HG02970 (cell line): Measurements from ENCODE around the gene PAIP2B.

Experiments used
- ATAC-seq: cut with Tn5 transposase; IDR thresholded peaks from one replicate; pipeline ENCODE4 v1.9.1; 2021; ENCODE audit warnings: mild to moderate bottlenecking, moderate library complexity, moderate number of reproducible peaks; ENCODE audit not compliant: unreplicated experiment, low FRiP score

The PAIP2B gene

DNA sequence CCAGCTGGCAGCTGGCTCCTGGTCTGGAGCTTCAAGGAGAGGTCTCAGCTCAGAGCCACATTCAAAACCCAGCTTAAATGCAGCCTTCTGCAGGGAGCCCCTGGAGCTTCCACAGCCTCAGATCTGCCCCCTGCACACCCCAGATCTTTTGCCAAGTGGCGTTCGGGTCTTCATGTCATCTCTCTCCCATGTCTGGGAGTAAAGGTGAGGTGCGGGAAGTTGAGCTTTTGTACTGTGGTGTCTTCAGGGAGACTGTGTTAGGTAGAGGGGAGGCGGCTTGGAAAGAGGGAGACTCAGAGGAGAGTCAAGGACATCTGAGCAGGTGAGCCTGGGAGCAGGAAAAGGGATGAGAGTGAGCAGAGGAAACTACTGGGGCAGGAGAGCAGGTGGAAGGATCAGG, 71.1 kb downstream of the PAIP2B start:
- ATAC-seq, result no peak

DNA sequence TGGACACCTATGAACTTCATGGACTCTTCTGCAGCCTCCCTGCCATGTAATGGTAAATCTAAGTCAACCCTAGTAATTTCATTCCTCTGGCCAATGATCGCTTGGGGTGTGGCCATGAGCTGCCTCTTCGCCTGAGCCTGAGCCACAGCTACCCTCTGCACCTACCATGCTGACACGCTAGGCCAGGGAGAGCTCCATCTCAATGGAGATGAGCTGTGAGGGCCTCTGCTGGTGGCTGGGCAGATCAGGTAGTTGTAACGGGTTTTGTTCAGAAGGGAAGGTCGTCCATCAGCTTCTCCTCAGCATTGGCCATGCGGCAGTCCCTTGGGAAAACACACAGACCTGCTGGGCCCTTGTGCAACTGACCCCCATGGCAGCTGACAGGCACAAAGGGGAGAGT, 72.1 kb downstream of the PAIP2B start:
- ATAC-seq, result no peak

DNA sequence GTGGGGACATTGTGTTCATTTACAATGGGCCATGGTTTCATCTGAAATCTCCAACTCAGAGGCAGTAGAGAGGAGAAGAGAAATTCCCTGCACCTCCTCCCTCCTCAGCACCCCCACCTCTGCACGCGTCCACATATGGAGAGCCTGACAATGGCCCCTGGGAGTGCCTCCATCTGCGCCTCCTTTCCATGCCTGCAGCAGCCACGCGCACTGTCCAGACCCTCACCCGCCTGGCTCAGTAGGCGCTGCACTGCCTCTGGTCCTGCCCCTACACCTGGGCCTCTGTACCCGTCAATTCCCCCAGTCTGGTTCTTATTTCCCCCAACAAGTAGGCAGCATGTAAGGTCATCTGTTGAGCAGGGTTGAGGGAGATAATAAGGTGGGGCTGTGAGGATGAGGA, 72.6 kb downstream of the PAIP2B start:
- no peak for ATAC-seq

DNA sequence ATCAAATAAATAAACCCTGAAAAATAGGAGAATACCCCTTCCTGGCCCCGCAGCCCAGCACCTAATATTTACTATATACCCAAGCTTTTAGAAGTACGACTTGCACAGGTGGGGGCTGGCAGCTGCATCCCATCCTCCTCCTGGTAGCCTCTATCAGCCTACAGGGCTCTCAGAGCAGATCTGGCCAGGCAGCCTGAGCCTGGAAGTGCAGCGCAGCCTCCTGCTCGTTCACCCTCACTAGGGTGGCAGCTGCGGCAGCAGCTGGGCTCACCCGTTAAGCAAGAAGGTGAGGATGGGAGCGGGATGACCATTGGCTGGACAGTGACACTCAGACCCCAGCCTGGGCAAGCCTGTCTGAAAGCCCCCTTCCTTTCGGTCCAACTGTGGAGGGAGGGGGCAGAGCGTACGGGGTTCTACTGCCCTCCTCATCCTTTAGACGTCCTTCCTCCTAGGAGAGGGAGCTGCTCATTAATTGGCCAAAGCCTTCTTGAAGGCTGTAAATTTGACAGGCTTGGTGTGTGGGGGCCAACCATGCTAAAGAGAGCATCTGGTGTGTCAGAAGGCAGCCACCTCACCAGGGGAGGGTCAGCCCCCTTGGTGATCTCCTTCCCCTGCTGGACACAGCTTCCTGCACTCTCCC, 73.2 kb downstream of the PAIP2B start:
- ATAC-seq, result no peak

DNA sequence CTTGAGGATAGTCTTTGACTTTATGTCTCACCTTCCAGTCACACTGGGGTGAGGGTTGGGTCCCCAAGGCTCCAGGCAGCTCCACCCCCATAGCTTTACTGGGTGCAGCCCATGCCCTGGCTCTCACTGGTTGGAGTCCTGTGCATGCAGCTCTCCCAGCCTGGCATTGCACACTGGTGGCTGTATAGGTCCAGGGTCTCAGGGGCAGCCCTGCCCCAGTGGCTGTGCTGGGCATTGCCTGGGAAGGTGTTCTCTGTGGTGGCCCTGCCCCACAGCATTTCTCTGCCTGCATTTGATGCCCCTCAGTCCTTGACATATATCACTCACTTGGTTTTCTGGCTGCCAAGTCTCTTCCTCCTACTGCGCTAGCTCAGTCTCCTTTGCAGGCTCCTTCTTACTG, 75.3 kb downstream of the PAIP2B start:
- no peak for ATAC-seq

DNA sequence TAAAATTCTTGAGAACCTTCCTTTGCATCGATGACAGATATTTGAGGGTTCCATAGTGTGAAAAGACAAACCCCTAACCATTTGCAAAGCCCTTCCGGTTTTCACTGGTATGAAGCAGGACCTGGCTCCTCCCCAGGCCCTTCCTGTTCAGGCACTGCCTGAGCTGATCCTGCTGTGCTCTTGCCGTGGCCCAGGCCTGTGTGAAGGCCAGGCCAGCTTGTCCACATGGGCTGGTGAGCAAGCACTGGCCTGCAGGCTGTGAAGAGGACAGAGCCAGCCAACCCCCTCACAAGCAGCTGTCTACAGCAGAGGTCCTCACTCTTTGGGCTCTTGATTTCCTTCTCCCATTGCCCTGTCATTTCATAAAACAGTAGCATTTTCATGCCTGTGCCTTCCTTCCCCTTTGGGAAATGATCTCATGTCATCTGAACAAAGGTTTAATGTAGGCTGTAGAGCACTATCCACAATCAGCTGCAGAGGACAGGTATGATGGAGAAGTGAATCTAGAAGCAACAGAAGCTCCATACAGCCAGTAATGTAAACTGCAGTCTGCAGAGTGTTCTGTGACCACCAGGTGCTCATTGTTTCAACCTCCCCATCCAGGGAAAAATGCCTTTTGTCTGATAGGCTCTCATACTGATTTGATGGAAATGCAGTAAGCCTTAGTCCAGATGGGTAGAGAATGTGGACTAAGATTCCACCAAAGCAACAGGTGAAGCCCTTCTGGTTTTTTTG, 76.7 kb downstream of the PAIP2B start:
- ATAC-seq, result no peak

DNA sequence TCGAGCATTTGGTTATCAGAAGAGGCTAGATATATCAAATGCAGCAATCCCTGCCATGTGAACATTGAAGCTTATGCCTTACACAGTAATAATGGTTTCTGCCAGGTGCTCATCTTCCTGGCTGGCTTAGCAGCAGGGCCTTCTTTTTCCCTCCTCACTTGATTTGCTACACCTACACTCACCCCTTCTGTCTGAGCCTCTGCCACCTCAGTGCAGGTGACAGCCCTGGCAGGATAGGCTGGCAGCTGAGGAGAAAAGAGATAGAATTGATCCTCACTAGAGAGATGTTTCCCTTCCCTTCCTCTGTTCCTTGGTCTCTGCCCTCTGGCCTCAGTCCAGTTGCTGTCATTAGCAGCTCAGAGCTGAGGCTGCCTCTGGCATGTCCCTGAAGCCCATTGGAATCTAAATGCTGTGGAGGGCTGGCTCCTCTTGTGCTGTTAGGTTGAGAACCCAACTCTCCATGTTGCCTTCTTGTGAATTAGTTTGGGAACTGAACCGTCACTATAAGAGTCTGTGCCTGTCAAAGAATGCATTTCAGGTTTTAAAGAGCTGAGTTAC, 78.3 kb downstream of the PAIP2B start:
- no peak for ATAC-seq

DNA sequence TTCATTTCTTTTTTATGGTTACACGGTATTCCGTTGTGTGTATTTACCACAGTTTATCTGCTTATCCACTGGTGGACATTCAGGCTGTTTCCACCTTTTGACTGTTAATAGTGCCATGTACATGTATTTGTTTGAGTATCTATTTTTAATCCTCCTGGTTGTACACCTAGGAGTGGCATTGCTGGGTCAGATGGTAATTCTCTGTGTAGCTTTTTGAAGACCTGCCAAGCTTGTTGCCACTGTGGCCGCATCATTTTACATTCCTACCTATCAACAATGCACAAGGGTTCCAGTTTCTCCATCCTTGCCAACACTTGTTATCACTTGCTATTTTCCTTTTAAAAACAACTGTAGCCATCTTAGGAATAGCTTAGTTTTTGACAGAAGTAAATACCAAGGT, 83.1 kb downstream of the PAIP2B start:
- no peak for ATAC-seq

DNA sequence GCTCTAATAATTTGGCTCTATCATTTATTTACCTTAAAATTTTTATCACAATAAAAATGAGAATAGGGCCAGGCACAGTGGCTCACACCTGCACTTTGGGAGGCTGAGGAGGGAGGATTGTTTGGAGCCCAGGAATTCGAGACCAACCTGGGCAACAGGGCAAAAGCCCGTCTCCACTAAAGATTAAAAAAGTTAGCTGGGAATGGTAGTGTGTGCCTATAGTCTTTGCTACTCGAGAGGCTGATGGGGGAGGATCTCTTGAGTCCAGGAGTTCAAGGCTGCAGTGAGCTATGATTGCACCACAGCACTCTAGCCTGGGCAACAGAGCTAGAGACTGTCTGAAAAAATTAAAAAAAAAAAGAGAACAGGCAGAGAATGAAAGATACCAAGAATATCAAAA, 90.7 kb downstream of the PAIP2B start:
- ATAC-seq, result no peak

DNA sequence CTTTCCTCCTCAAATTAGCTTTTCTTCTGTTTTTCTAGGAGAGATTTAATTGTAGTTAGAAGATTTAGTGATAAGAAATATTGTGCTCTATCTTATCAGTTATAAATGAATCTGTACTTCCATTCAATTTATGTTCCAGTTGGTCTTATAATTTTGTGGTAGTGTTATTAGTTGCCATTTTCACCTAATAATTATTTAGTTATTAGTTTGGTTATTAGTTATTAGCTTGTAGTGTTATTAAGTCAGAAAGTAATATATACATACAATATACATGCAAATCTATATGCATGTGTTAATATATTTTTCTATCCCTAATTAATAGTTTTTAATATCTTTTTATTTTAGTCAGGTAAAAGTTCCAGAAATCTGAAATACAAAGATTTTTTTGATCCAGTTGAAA, 93.3 kb downstream of the PAIP2B start:
- ATAC-seq, result no peak
